ENCODE measurements around the gene SIRT5.

The SIRT5 gene

DNA sequence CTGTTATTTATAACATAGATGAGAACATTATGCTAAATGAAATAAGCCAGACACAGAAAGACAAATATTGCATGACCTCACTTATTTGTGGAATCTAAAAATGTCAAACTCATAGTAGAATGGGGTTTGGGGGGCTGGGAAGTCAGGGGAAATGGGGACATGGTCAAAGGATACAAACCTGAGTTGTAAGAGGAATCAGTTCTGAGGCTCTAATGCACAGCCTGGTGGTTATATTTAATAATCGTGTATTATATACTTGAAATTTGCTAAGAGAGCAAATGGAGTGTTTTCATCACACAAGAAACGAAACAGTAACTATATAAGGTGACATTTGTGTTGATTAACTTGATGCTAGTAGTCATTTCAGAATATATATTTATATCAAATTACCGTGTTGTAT is 46.2 kb upstream of the SIRT5 start:
- no peaks in the 10 kb centered on the region for H3K9me3 ChIP-seq
- H3K4me1 ChIP-seq (ENCODE audit: control insufficient read depth in 1 of 2, insufficient read depth in 1 of 2, low read depth in 1 of 2, low read length in 1 of 2), result peaks cover 12 to 19% of the 10 kb centered on the region in 2 experiments
- H3K27ac ChIP-seq, result no peak overlapping the region
- TF ChIP-seq, protein P1, sequence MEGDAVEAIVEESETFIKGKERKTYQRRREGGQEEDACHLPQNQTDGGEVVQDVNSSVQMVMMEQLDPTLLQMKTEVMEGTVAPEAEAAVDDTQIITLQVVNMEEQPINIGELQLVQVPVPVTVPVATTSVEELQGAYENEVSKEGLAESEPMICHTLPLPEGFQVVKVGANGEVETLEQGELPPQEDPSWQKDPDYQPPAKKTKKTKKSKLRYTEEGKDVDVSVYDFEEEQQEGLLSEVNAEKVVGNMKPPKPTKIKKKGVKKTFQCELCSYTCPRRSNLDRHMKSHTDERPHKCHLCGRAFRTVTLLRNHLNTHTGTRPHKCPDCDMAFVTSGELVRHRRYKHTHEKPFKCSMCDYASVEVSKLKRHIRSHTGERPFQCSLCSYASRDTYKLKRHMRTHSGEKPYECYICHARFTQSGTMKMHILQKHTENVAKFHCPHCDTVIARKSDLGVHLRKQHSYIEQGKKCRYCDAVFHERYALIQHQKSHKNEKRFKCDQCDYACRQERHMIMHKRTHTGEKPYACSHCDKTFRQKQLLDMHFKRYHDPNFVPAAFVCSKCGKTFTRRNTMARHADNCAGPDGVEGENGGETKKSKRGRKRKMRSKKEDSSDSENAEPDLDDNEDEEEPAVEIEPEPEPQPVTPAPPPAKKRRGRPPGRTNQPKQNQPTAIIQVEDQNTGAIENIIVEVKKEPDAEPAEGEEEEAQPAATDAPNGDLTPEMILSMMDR (IDR thresholded peaks at IDR 0.05), result no peak
- no peaks in the 10 kb centered on the region for H3K27me3 ChIP-seq
- H3K36me3 ChIP-seq, result no peaks in the 10 kb centered on the region
- no peak overlapping the region for H3K4me3 ChIP-seq (ENCODE audit: low read depth in 1 of 2, low read length in 1 of 2)

DNA sequence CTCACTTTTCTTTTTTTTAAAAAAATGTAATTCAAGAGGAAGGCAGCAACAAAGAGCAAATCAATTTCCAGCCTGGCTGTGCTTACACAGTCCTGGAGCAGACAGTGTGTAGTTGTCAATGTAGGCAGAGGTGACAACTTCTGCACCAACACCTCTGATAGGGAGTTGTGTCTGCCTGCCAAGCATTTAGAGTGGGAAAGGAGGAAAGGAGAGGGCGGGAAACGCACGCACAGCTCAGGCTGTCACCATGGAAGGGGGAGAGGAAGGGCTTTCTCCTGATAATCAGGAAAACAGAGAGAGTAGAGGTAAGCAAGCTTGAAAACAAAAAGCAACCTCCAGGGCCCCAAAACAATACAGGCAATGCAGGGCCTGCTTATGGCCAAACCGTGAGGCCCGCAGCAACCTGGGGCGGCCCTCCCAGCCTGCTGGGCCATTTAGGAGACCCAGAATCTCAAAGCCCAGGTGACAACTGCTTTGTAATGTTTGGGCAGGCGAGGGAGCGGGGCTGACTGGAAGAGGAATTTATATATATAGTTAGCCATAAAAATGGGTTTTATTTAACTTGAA is 45.5 kb upstream of the SIRT5 start:
- H3K27ac ChIP-seq, result no peak overlapping the region
- H3K9me3 ChIP-seq, result no peaks in the 10 kb centered on the region
- TF ChIP-seq, protein P1 (IDR thresholded peaks at IDR 0.05), result no peak
- no peak overlapping the region for H3K4me3 ChIP-seq (ENCODE audit: low read depth in 1 of 2, low read length in 1 of 2)
- H3K27me3 ChIP-seq, result no peaks in the 10 kb centered on the region
- H3K36me3 ChIP-seq, result no peaks in the 10 kb centered on the region
- H3K4me1 ChIP-seq (ENCODE audit: control insufficient read depth in 1 of 2, insufficient read depth in 1 of 2, low read depth in 1 of 2, low read length in 1 of 2), result peaks cover 12 to 19% of the 10 kb centered on the region in 2 experiments

DNA sequence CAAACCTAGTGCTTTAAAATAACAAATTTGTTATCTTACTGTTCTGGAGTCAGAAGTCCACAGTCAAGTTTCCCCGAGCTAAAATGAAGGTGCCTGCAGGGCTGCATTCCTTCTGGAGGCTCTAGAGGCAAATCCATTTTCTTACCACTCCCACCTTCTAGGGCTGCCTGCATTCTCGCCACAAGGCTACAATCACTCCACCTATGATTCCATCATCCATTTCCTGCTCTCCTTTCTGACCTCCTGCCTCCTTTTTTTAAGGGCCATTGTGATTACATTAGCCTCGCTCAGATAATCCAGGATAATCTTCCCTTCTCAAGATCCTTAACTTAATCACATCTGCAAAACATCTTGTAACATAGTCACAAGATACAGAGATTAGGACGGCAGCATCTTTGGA is 42.4 kb upstream of the SIRT5 start:
- H3K4me1 ChIP-seq (ENCODE audit: control insufficient read depth in 1 of 2, insufficient read depth in 1 of 2, low read depth in 1 of 2, low read length in 1 of 2), result peaks cover under 1 to 4% of the 10 kb centered on the region in 2 experiments
- H3K27ac ChIP-seq, result no peak overlapping the region
- H3K9me3 ChIP-seq, result no peaks in the 10 kb centered on the region
- TF ChIP-seq, protein P1 (IDR thresholded peaks at IDR 0.05), result no peak
- H3K36me3 ChIP-seq, result no peaks in the 10 kb centered on the region
- H3K4me3 ChIP-seq (ENCODE audit: low read depth in 1 of 2, low read length in 1 of 2), result no peak overlapping the region
- no peaks in the 10 kb centered on the region for H3K27me3 ChIP-seq

DNA sequence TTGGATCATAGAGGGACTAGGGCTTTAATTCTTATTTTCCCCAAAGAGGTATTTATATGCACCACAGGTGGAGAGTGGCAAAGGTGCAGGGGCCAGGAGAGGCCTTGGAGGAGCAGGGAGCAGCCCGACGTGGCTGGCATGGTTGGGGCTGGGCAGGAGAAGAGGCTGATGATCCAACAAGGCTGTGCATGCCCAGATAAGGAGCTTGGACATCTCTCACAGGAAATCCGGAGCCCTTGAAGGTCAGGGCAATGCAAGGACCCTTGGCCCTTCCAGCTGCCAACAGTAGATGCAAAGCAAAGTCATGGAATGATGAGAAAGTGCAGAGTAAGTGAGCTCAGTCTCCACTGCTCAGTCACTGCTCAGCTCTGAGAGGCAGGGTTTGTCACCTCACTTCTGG is 39.9 kb upstream of the SIRT5 start:
- H3K27ac ChIP-seq, result no peak overlapping the region
- TF ChIP-seq, protein P1 (IDR thresholded peaks at IDR 0.05), result no peak
- H3K27me3 ChIP-seq, result no peaks in the 10 kb centered on the region
- no peaks in the 10 kb centered on the region for H3K36me3 ChIP-seq
- H3K4me1 ChIP-seq (ENCODE audit: control insufficient read depth in 1 of 2, insufficient read depth in 1 of 2, low read depth in 1 of 2, low read length in 1 of 2), result no peaks in the 10 kb centered on the region
- no peaks in the 10 kb centered on the region for H3K9me3 ChIP-seq
- H3K4me3 ChIP-seq (ENCODE audit: low read depth in 1 of 2, low read length in 1 of 2), result no peak overlapping the region

DNA sequence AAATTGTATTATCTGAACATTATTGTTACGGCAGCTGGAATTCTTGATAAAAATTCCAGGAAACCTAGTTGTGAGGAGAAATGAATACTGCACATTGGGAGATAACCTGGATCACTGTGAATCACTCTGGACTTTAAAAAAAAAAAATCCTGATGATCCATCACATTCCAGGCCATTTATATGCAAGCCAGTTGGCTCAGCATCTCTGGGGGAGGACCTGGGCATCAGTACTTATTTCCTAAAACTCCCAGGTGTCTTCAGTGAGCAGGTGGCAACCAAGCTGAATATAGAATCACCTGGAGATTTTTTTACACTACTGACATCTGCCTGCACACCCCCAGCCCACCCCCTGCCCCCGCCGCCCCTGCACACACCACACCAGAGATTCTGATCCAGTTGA is 39.1 kb upstream of the SIRT5 start:
- H3K27ac ChIP-seq, result no peak overlapping the region
- H3K27me3 ChIP-seq, result no peaks in the 10 kb centered on the region

More for the DNA sequence above, 39.1 kb upstream of the SIRT5 start:
- H3K4me1 ChIP-seq (ENCODE audit: control insufficient read depth in 1 of 2, insufficient read depth in 1 of 2, low read depth in 1 of 2, low read length in 1 of 2), result no peaks in the 10 kb centered on the region
- H3K36me3 ChIP-seq, result no peaks in the 10 kb centered on the region
- no peak overlapping the region for H3K4me3 ChIP-seq (ENCODE audit: low read depth in 1 of 2, low read length in 1 of 2)
- H3K9me3 ChIP-seq, result no peaks in the 10 kb centered on the region
- TF ChIP-seq, protein P1 (IDR thresholded peaks at IDR 0.05), result no peak

Data from neutrophil (primary cell).